GM21529 (cell line): ENCODE results near the gene RBM47.
"Not testable (repeated sequence)": the region's sequence is repeated elsewhere in the genome, so short reads cannot be mapped to it uniquely, and the experiment has no call there.

Source experiments
- ATAC-seq: cut with Tn5 transposase; IDR thresholded peaks from one replicate; pipeline ENCODE4 v1.9.1; 2021; ENCODE audit not compliant: unreplicated experiment

The RBM47 gene

GRCh38 chr4:40544221-40544620 is 85.4 kb downstream of the RBM47 start:
- no peak for ATAC-seq

GRCh38 chr4:40540800-40541199 is 88.9 kb downstream of the RBM47 start:
- ATAC-seq: no peak

- peak; percentile 70 for ATAC-seq
Measured at GRCh38 chr4:40536032-40536431, 93.6 kb downstream of the RBM47 start.

- ATAC-seq: no peak
Measured at GRCh38 chr4:40531636-40532023, 98.0 kb downstream of the RBM47 start.

GRCh38 chr4:40530961-40531635 is 98.6 kb downstream of the RBM47 start:
- no peak for ATAC-seq

- no peak for ATAC-seq
Measured at GRCh38 chr4:40526741-40527140, 102.9 kb downstream of the RBM47 start.

GRCh38 chr4:40525752-40526598 is 103.7 kb downstream of the RBM47 start:
- ATAC-seq: no peak

GRCh38 chr4:40524366-40525041 is 105.2 kb downstream of the RBM47 start:
- no peak for ATAC-seq

GRCh38 chr4:40523581-40523980 is 106.1 kb downstream of the RBM47 start:
- no peak for ATAC-seq

GRCh38 chr4:40521957-40522356 is 107.7 kb downstream of the RBM47 start:
- no peak for ATAC-seq

GRCh38 chr4:40520533-40520932 is 109.1 kb downstream of the RBM47 start:
- no peak for ATAC-seq

GRCh38 chr4:40517081-40517480 is 112.6 kb downstream of the RBM47 start:
- ATAC-seq: not testable (repeated sequence)

GRCh38 chr4:40516651-40517050 is 113.0 kb downstream of the RBM47 start:
- ATAC-seq: peak; percentile 43

GRCh38 chr4:40515398-40516293 is 114.0 kb downstream of the RBM47 start:
- ATAC-seq: peak; percentile 81

- no peak for ATAC-seq
Measured at GRCh38 chr4:40515037-40515397, 114.6 kb downstream of the RBM47 start.

- ATAC-seq: no peak
Measured at GRCh38 chr4:40514497-40514951, 115.1 kb downstream of the RBM47 start.

- no peak for ATAC-seq
Measured at GRCh38 chr4:40511036-40511614, 118.5 kb downstream of the RBM47 start.

GRCh38 chr4:40507977-40508376 is 121.7 kb downstream of the RBM47 start:
- ATAC-seq: no peak

- no peak for ATAC-seq
Measured at GRCh38 chr4:40506492-40506891, 123.2 kb downstream of the RBM47 start.

- no peak for ATAC-seq
Measured at GRCh38 chr4:40506066-40506465, 123.6 kb downstream of the RBM47 start.
